ENCODE data around the gene TNFSF13B. TPM values are rescaled to one million over a fixed set of nuclear protein-coding genes. Genes with fewer than 3 reads are reported as not detected.
"Not testable (repeated sequence)": the region's sequence is repeated elsewhere in the genome, so short reads cannot be mapped to it uniquely, and the experiment has no call there.

Gene TNFSF13B
- total RNA-seq, 1 donor from 2014 or later, result 2.1 TPM

DNA sequence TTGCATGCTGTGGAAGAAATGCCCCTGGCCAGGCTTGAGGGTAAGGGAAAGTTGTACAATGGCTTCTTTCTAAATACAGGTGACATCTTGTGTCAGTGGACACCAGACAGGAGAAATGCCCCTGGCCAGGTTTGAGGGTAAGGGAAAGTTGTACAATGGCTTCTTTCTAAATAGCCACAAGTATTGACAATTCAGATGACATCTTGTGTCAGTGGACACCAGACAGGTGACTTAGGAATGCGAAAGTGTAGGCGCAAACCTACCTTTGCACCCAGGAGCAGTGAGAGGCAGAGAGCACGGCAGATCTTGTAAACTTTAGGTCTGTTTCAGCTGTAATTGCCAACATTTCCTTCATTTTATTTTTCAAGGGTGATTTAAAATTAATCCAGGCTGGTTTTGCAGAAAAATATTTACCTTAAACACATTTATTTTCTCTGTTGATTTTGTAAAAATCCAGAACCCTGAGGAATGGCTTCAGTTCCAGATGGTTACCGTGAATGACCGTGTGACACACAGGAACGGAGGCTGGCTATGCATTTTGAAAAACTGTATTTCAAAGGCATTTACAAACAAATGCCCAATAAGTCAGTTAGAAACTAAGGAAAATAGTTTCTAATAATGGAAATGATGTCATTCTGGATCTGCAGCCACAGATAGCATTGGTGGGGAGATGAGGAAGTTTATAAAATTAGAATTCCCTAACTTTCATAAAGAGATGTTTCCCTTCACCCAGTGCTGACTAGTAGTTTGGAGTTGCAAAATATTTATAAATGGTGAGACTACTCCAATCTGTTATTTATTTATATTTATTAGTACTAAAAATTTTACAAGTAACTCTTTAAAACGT is 34.9 kb downstream of the TNFSF13B start:
- DNase-seq (ENCODE audit: low spot score in 2 of 2, unreplicated experiment in 2 of 2), result no peak
- no peak overlapping the region for H3K4me3 Mint-ChIP-seq
- no peaks in the 10 kb centered on the region for H3K36me3 Mint-ChIP-seq
- no peaks in the 10 kb centered on the region for H3K27me3 Mint-ChIP-seq (ENCODE audit: low read depth)
- H3K9me3 Mint-ChIP-seq, result peaks cover 6% of the 10 kb centered on the region
- no peak overlapping the region for H3K27ac Mint-ChIP-seq
- no peaks in the 10 kb centered on the region for H3K4me1 Mint-ChIP-seq
- TF ChIP-seq, protein P1, sequence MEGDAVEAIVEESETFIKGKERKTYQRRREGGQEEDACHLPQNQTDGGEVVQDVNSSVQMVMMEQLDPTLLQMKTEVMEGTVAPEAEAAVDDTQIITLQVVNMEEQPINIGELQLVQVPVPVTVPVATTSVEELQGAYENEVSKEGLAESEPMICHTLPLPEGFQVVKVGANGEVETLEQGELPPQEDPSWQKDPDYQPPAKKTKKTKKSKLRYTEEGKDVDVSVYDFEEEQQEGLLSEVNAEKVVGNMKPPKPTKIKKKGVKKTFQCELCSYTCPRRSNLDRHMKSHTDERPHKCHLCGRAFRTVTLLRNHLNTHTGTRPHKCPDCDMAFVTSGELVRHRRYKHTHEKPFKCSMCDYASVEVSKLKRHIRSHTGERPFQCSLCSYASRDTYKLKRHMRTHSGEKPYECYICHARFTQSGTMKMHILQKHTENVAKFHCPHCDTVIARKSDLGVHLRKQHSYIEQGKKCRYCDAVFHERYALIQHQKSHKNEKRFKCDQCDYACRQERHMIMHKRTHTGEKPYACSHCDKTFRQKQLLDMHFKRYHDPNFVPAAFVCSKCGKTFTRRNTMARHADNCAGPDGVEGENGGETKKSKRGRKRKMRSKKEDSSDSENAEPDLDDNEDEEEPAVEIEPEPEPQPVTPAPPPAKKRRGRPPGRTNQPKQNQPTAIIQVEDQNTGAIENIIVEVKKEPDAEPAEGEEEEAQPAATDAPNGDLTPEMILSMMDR (IDR thresholded peaks at IDR 0.05; ENCODE audit: unreplicated experiment), result no peak

DNA sequence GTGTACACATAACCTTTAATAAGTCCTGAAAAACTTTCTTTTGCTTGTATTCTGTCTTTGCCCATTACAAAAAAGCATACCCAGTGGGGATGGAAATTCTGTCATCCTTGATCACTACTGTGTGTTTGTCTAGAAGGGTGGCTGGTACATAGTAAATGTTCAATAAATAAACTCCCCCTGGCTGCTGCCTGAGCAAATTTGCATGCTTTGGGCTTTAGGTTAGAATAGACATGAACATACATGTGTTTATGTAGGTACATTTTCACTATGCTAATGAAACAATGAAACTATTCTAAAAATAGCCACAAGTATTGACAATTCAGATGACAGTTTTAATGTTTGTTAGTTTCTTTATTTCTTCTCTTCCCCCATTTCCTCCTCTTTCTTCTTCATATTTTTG is 36.1 kb downstream of the TNFSF13B start:
- Mint-ChIP-seq H3K9me3 (peaks cover 3% of the 10 kb centered on the region), H3K27ac (no peak overlapping the region), H3K27me3 (ENCODE audit: low read depth) (no peaks in the 10 kb centered on the region), H3K4me1 (no peaks in the 10 kb centered on the region), H3K4me3 (no peak overlapping the region), H3K36me3 (no peaks in the 10 kb centered on the region)
- DNase-seq (ENCODE audit: low spot score in 2 of 2, unreplicated experiment in 2 of 2), result no peak
- TF ChIP-seq, protein P1 (IDR thresholded peaks at IDR 0.05; ENCODE audit: unreplicated experiment), result no peak

- peaks cover 3% of the 10 kb centered on the region for H3K9me3 Mint-ChIP-seq
- no peak overlapping the region for H3K27ac Mint-ChIP-seq
- DNase-seq (ENCODE audit: low spot score in 2 of 2, unreplicated experiment in 2 of 2), result no peak
- TF ChIP-seq, protein P1 (IDR thresholded peaks at IDR 0.05; ENCODE audit: unreplicated experiment), result no peak
- H3K27me3 Mint-ChIP-seq (ENCODE audit: low read depth), result no peaks in the 10 kb centered on the region
- H3K4me3 Mint-ChIP-seq, result no peak overlapping the region
- no peaks in the 10 kb centered on the region for H3K36me3 Mint-ChIP-seq
- H3K4me1 Mint-ChIP-seq, result no peaks in the 10 kb centered on the region
Measured at GRCh38 chr13:108306860-108307259, 37.3 kb downstream of the TNFSF13B start.

DNA sequence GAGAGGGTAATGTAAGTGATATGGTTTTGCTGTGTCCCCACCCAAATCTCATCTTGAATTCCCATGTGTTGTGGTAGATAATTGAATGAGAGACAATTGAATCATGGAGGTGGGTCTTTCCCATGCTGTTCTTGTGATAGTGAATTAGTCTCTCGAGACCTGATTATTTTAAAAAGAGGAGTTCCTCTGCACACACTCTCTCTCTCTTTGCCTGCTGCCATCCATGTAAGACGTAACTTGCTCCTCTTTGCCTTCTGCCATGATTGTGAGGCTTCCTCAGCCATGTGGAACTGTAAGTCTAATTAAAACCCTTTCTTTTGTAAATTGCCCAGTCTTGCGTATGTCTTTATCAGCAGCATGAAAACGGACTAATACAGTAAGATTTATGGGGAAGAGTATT is 42.1 kb downstream of the TNFSF13B start:
- DNase-seq (ENCODE audit: low spot score in 2 of 2, unreplicated experiment in 2 of 2); H3K27ac Mint-ChIP-seq; H3K9me3 Mint-ChIP-seq; H3K4me1 Mint-ChIP-seq; H3K27me3 Mint-ChIP-seq (ENCODE audit: low read depth); H3K4me3 Mint-ChIP-seq; H3K36me3 Mint-ChIP-seq: not testable (repeated sequence)

GRCh38 chr13:108313382-108313781 is 43.9 kb downstream of the TNFSF13B start:
- no peaks in the 10 kb centered on the region for H3K27me3 Mint-ChIP-seq (ENCODE audit: low read depth)
- peaks cover 8% of the 10 kb centered on the region for H3K9me3 Mint-ChIP-seq
- H3K4me1 Mint-ChIP-seq, result peaks cover 7% of the 10 kb centered on the region
- no peaks in the 10 kb centered on the region for H3K36me3 Mint-ChIP-seq
- DNase-seq (ENCODE audit: low spot score in 2 of 2, unreplicated experiment in 2 of 2), result no peak
- TF ChIP-seq, protein P1 (IDR thresholded peaks at IDR 0.05; ENCODE audit: unreplicated experiment), result no peak
- no peak overlapping the region for H3K27ac Mint-ChIP-seq
- H3K4me3 Mint-ChIP-seq, result no peak overlapping the region

DNA sequence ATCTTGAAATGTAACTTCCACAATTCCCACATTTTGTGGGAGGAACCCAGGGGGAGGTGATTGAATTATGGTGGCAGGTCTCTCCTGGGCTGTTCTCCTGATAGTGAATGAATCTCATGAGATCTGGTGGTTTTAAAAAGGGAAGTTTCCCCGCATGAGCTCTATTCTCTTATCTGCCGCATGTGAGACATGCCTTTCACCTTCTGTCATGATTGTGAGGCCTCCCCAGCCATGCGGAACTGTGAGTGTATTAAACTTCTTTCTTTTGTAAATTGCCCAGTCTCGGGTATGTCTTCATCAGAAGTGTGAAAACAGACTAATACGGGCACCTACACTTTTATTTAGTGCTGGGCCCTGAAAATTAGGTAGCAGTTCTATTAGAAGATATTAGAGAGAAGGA is 45.8 kb downstream of the TNFSF13B start:
- TF ChIP-seq, protein P1 (IDR thresholded peaks at IDR 0.05; ENCODE audit: unreplicated experiment), result no peak
- H3K27ac Mint-ChIP-seq, result no peak overlapping the region
- H3K4me1 Mint-ChIP-seq, result peaks cover 7% of the 10 kb centered on the region
- H3K27me3 Mint-ChIP-seq (ENCODE audit: low read depth), result no peaks in the 10 kb centered on the region
- no peak for DNase-seq (ENCODE audit: low spot score in 2 of 2, unreplicated experiment in 2 of 2)
- no peak overlapping the region for H3K4me3 Mint-ChIP-seq
- peaks cover 4% of the 10 kb centered on the region for H3K9me3 Mint-ChIP-seq
- H3K36me3 Mint-ChIP-seq, result no peaks in the 10 kb centered on the region
